ENCODE results near the gene MT1HL1. TPM values are rescaled to one million over a fixed set of nuclear protein-coding genes. Genes with fewer than 3 reads are reported as not detected.

Gene MT1HL1
- total RNA-seq, 1 donor from 2014 or later, result not detected

- no peak overlapping the region for H3K4me3 ChIP-seq (ENCODE audit: low read depth, low read length)
- TF ChIP-seq CTCF (conservative IDR thresholded peaks at IDR 0.05; ENCODE audit: low read depth, low read length), result no peak
- no peak for DNase-seq (ENCODE audit: low read depth)
Measured at GRCh38 chr1:237025358-237026074, 21.3 kb upstream of the MT1HL1 start.

GRCh38 chr1:237018896-237019295 is 14.7 kb upstream of the MT1HL1 start:
- no peak for DNase-seq (ENCODE audit: low read depth)
- no peak for TF ChIP-seq CTCF (conservative IDR thresholded peaks at IDR 0.05; ENCODE audit: low read depth, low read length)
- no peak overlapping the region for H3K4me3 ChIP-seq (ENCODE audit: low read depth, low read length)

GRCh38 chr1:237016626-237017025 is 12.4 kb upstream of the MT1HL1 start:
- no peak for TF ChIP-seq CTCF (conservative IDR thresholded peaks at IDR 0.05; ENCODE audit: low read depth, low read length)
- no peak for DNase-seq (ENCODE audit: low read depth)

GRCh38 chr1:237013608-237014007 is 9.4 kb upstream of the MT1HL1 start:
- no peak overlapping the region for H3K4me3 ChIP-seq (ENCODE audit: low read depth, low read length)
- DNase-seq (ENCODE audit: low read depth), result peak; percentile 31
- no peak for TF ChIP-seq CTCF (conservative IDR thresholded peaks at IDR 0.05; ENCODE audit: low read depth, low read length)

More at GRCh38 chr1:237016626-237017025, 12.4 kb upstream of the MT1HL1 start:
- no peak overlapping the region for H3K4me3 ChIP-seq (ENCODE audit: low read depth, low read length)

GRCh38 chr1:237012788-237013383 is 8.6 kb upstream of the MT1HL1 start:
- TF ChIP-seq CTCF (conservative IDR thresholded peaks at IDR 0.05; ENCODE audit: low read depth, low read length), result no peak
- DNase-seq (ENCODE audit: low read depth), result peak; percentile 96
- H3K4me3 ChIP-seq (ENCODE audit: low read depth, low read length), result peak overlapping the region; percentile 22

- no peak for TF ChIP-seq CTCF (conservative IDR thresholded peaks at IDR 0.05; ENCODE audit: low read depth, low read length)
- H3K4me3 ChIP-seq (ENCODE audit: low read depth, low read length), result peak overlapping the region; percentile 22
- DNase-seq (ENCODE audit: low read depth), result no peak
Measured at GRCh38 chr1:237012361-237012760, 8.1 kb upstream of the MT1HL1 start.

GRCh38 chr1:237011432-237011831 is 7.2 kb upstream of the MT1HL1 start:
- H3K4me3 ChIP-seq (ENCODE audit: low read depth, low read length), result no peak overlapping the region
- no peak for TF ChIP-seq CTCF (conservative IDR thresholded peaks at IDR 0.05; ENCODE audit: low read depth, low read length)
- DNase-seq (ENCODE audit: low read depth), result no peak
